Liver (tissue), 9 donors: ENCODE results near the gene SMIM35. TPM values are rescaled to one million over a fixed set of nuclear protein-coding genes. Genes with fewer than 3 reads are reported as not detected.

Experiments used
- DNase-seq: peaks from one replicate; pipeline ENCODE4 v3.0.0-alpha.2; 2017; ENCODE audit warnings: low spot score
- H3K27ac ChIP-seq, 2 donors: one replicate each; pipeline ENCODE4 v1.7.0; 2013; ENCODE audit warnings: inconsistent platforms in 2 of 2, low read length in 2 of 2, control low read depth in 1 of 2, low read depth in 1 of 2, mild to moderate bottlenecking in 1 of 2
- H3K27me3 ChIP-seq, 4 donors: one replicate each; pipeline versions ENCODE4 v1.6.1 to v1.7.0; 2013; ENCODE audit warnings: low read length in 3 of 4, inconsistent platforms in 1 of 4, mild to moderate bottlenecking in 1 of 4, moderate library complexity in 1 of 4; ENCODE audit not compliant: control insufficient read depth in 4 of 4, insufficient read depth in 4 of 4
- H3K36me3 ChIP-seq, 4 donors: one replicate each; pipeline versions ENCODE4 v1.6.1 to v1.7.0; 2013; ENCODE audit warnings: low read length in 3 of 4, mild to moderate bottlenecking in 3 of 4, low read depth in 1 of 4, moderate library complexity in 1 of 4; ENCODE audit not compliant: control insufficient read depth in 4 of 4, insufficient read depth in 3 of 4
- H3K4me1 ChIP-seq, 4 donors: one replicate each; pipeline versions ENCODE4 v1.6.1 to v1.7.0; 2013; ENCODE audit warnings: low read length in 3 of 4, mild to moderate bottlenecking in 3 of 4, moderate library complexity in 1 of 4; ENCODE audit not compliant: control insufficient read depth in 4 of 4, insufficient read depth in 4 of 4
- H3K4me3 ChIP-seq, 3 donors: one replicate each; pipeline versions ENCODE4 v1.6.1 to v1.7.0; 2013; ENCODE audit warnings: low read length in 3 of 3, control low read depth in 1 of 3, low read depth in 1 of 3, mild to moderate bottlenecking in 1 of 3
- H3K9ac ChIP-seq, 2 donors: one replicate each; pipeline ENCODE4 v1.7.0; 2013; ENCODE audit warnings: low read length in 2 of 2, mild to moderate bottlenecking in 2 of 2, moderate library complexity in 2 of 2, control low read depth in 1 of 2, low read depth in 1 of 2
- H3K9me3 ChIP-seq, 4 donors: one replicate each; pipeline versions ENCODE4 v1.6.1 to v1.7.0; 2013; ENCODE audit warnings: low read length in 3 of 4; ENCODE audit not compliant: control insufficient read depth in 4 of 4
- ATF3 ChIP-seq: IDR thresholded peaks from 2 replicates; pipeline ENCODE4 v1.6.1; 2016; ENCODE audit warnings: antibody characterized with exemption
- CTCF ChIP-seq: fragments of 150-350 bp; IDR thresholded peaks from 2 replicates; pipeline ENCODE4 v1.5.1; 2017; ENCODE audit warnings: improper control_type of control experiment, low read depth, low read length; ENCODE audit not compliant: missing input control
- EGR1 ChIP-seq, 2 donors: IDR thresholded peaks; 2 replicates each; pipeline ENCODE4 v1.6.1; 2016 to 2018; ENCODE audit warnings: antibody characterized with exemption in 2 of 2, low read depth in 2 of 2
- FOXA1 ChIP-seq: IDR thresholded peaks from 2 replicates; pipeline ENCODE4 v1.6.1; 2016; ENCODE audit warnings: antibody characterized with exemption
- GABPA ChIP-seq, 2 donors: IDR thresholded peaks in 1 of 2; conservative IDR thresholded peaks in 1 of 2; 2 replicates each; pipeline ENCODE4 v1.6.1; 2016; ENCODE audit warnings: antibody characterized with exemption in 2 of 2, mild to moderate bottlenecking in 1 of 2, moderate library complexity in 1 of 2
- HNF4A ChIP-seq, 2 donors: conservative IDR thresholded peaks; 2 replicates each; pipeline ENCODE4 v1.6.1; 2016; ENCODE audit warnings: antibody characterized with exemption in 2 of 2, mild to moderate bottlenecking in 2 of 2
- HNF4G ChIP-seq: IDR thresholded peaks from 2 replicates; pipeline ENCODE4 v1.6.1; 2016; ENCODE audit warnings: antibody characterized with exemption
- JUND ChIP-seq, 2 donors: IDR thresholded peaks; 2 replicates each; pipeline ENCODE4 v1.6.1; 2016; ENCODE audit warnings: antibody characterized with exemption in 2 of 2
- REST ChIP-seq: IDR thresholded peaks from 2 replicates; pipeline ENCODE4 v1.6.1; 2016; ENCODE audit warnings: antibody characterized with exemption, mild to moderate bottlenecking
- SP1 ChIP-seq: IDR thresholded peaks from 2 replicates; pipeline ENCODE4 v1.6.1; 2018; ENCODE audit warnings: antibody characterized with exemption, mild to moderate bottlenecking
- YY1 ChIP-seq: IDR thresholded peaks from 2 replicates; pipeline ENCODE4 v1.6.1; 2016; ENCODE audit warnings: antibody characterized with exemption, mild to moderate bottlenecking
- ZBTB33 ChIP-seq: IDR thresholded peaks from 2 replicates; pipeline ENCODE4 v1.6.1; 2016; ENCODE audit warnings: antibody characterized with exemption
- WGBS: extraction: QIAGEN DNeasy Blood & Tissue Kit; methylation state at CpG from one replicate; pipeline ENCODE4 v1.1.7; 2013; 5-methylcytosine and 5-hydroxymethylcytosine counted together
- polyA plus RNA-seq, 2 donors: library from polyadenylated mRNA; stranded (reverse) in 1 of 2; unstranded in 1 of 2; fragments of 200-250 nt in 1 of 2; fragments of >200 nt in 1 of 2; fragmentation: Nextera tagmentation in 1 of 2; extraction: Ambion mirVana in 1 of 2; gene quantifications; one replicate each; pipeline versions ENCODE4 v1.2.1 to v1.2.3, GENCODE V29; 2013 to 2015
- total RNA-seq, 2 donors: library from RNA; depleted of rRNA; stranded (reverse); fragments of >200 nt; gene quantifications; one replicate each; pipeline ENCODE4 v1.2.3, GENCODE V29; 2014
- donor health status: healthy.
- donor health status: healthy.
- donor health status: healthy.
- donor health status: healthy.
- donor health status: healthy.

SMIM35 gene
- total and polyA plus RNA-seq, 4 donors = 0.07 TPM; not detected in 3

- Histone ChIP-seq H3K9ac (no peak overlapping the region), H3K9me3 (no peaks in the 10 kb centered on the region), H3K27me3 (no peaks in the 10 kb centered on the region), H3K4me3 (no peak overlapping the region), H3K36me3 (no peaks in the 10 kb centered on the region), H3K4me1 (no peaks in the 10 kb centered on the region), H3K27ac (no peak overlapping the region)
- DNase-seq = no peak
- TF ChIP-seq CTCF (no peak), YY1 (no peak)
- WGBS = 57% methylated on average over 4 of the region's 4 CpGs
Measured at GRCh38 chr11:118105657-118106305, 19.0 kb upstream of the SMIM35 start.

- Histone ChIP-seq H3K9ac (no peak overlapping the region), H3K4me1 (no peaks in the 10 kb centered on the region), H3K36me3 (no peaks in the 10 kb centered on the region), H3K9me3 (no peaks in the 10 kb centered on the region), H3K27ac (no peak overlapping the region), H3K27me3 (no peaks in the 10 kb centered on the region), H3K4me3 (no peak overlapping the region)
- DNase-seq = no peak
- WGBS = 97% methylated on average over 6 of the region's 6 CpGs
- TF ChIP-seq YY1 (no peak), HNF4A (conservative IDR thresholded peaks at IDR 0.05) (no peak), HNF4G (no peak), FOXA1 (no peak), SP1 (no peak), GABPA (IDR thresholded peaks at IDR 0.05 in 1 of 2, conservative IDR thresholded peaks at IDR 0.05 in 1 of 2) (no peak), EGR1 (IDR thresholded peaks at IDR 0.05; ENCODE audit: low read depth in 2 of 2) (no peak), REST (no peak), ZBTB33 (no peak), CTCF (no peak), JUND (IDR thresholded peaks at IDR 0.05) (no peak), ATF3 (no peak)
Measured at GRCh38 chr11:118104491-118104890, 17.7 kb upstream of the SMIM35 start.
